NCI-H2107 (cell line): ENCODE measurements around the gene ADSS1.
"Not testable (repeated sequence)": the region's sequence is repeated elsewhere in the genome, so short reads cannot be mapped to it uniquely, and the experiment has no call there.

Source experiments
- DNase-seq: peaks from one replicate; lab custom pipeline; 2025; lab: John Stamatoyannopoulos, UW

The ADSS1 gene

DNA sequence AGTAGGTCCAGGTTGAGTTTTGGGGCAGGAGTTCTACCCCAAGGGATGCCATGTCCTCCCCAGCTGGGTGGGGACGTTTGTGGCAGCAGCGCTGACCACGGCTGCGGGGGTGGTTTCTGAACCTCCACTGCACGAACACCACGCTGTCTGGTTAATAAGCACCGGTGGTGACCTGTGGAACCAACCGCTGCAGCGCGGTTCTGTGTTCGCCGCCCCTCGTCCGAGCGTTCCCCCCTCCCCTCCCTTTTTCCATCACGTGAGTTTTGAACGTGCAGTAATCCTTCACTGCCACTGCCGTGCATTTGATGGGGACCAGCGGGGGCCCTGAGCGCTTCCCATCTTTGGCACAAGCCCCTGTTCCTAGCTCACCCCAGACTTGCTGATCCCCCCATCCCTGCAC is 6.4 kb upstream of the ADSS1 start:
- DNase-seq = no peak

DNA sequence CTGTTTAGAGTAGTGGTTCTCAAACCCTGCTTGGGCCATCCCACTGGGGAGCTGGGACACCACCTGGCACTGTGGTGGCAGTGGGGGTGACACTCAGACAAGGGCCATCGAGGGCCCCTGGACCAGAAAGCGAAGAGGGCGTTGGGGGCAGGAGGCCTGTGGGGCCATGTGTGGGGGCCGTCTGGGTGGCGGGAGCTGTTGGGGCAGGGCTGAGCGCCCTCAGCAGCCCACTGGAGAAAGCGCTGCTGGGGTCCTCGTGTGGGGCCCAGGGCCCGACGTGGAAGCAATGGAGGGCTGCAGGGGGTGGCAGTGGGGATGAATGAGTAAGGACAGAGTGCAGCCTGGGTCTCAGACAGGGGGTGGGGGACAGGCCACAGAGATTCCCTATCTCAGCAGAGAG is 5.9 kb upstream of the ADSS1 start:
- DNase-seq = no peak

DNA sequence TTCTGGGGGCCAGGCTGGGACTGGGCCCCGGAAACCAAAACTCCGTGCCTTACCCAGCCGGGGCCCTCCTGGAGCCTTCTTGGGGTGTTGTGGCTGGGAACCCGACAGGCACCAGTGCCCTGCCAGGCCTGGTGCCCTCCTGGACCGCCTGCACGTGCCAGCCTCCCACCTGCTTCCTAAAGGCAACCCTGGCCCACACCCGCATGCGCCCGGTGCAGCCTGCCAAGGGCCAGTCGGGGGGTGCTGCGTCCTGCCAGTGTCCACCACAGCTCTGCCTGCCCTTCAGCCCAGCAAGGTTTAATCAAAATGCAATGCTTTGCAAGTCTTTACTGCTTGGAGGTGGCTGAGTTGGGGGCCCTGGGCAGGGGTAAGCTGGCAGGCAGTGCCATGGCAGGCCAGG is 5.2 kb upstream of the ADSS1 start:
- no peak for DNase-seq

DNA sequence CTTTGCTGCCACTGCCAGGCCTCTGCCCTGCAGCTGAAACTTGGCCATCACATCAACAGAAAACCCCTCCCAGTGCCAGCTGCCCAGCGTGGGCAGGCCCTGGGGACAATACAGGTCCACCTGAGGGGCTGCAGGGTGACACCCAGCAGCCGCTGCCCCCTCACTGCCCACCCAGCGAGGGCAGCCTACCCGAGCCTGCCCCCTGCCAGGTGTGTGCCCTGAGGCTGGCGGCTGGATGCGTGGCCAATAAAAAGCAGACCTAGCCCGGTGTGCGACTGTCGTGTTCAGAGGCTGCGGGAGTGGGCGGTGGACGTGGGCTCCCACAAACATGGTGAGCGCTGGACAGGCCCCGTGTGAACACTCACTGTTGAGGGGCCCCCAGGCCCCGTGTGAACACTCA is 4.7 kb upstream of the ADSS1 start:
- no peak for DNase-seq

DNA sequence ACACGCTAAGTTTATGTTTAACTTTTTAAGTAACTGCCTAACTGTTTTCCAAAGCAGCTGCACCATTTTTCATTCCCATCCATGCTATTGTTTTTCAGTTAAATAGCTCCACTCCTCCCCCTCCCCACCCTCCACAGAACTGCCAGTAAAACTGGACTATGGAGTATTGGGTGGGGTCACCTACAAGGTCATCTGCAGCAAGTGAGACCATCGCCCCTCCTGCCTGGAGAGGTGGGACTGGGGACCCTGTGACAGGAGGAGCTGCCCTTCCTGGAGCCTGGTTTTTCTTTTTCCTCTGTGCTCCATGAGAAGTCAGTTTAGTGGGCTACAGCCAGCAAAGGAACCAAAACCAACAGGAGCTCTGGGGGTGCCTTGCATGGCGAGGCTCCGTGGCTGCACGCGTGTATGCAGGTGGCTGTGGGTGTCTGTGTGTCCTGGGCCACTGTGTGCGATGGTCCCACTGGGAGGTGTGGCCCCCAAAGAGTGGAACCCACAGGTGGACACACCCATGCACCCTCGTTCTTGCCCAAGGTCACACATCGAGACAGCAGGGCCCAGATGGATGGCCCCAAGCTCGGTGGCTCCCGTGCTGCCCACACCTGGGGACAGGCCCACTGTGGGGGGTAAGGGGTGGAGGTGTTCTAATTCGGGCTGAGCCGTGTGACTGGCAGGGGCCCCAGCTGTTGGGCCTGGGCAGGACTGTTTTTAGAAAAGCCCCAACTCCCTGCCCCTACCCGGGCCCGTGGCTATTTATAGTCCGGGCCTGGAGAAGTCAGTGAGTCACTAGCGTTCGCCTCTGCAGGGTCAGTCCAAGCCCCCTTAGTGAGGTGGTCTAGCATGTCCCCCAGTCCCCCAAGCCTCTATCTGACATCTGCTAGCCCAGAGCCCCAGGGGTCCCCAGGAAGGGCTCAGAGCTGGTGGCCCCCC is 2.3 kb upstream of the ADSS1 start:
- no peak for DNase-seq

DNA sequence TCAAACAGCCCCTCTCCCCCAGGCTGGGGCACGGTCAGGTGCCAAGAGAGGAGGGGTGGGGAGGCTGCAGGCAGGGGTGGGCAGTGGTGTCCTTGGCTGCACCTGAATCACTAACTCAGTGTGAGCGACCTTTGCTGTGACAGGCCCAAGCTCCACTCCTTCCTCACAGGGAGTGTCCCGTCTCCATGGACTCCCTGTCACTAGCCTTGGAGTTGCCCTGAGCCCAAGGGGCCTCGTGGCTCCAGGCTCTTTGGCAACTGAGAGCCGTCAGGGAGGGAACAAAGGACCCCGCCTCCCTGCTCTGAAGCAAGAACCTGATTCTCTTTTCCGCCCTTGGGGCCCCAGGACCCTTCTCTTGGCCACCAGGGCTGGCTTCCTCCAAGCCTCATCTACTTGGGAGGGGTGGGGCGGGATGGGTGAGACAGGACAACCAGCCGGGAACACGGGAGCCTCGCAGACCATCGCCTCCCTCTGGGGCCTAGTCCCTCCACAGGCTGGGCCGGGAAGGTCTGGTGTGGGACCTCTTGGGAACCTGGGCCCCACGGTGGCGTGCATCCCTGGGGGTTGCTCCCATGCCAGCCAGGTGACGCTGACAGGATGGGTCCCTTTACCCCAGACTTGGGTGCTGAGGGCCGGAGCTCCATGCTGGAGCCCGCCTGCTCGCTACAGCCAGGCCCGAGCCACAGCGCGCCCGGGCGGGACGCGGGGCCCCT is 935 bp upstream of the ADSS1 start:
- no peak for DNase-seq

DNA sequence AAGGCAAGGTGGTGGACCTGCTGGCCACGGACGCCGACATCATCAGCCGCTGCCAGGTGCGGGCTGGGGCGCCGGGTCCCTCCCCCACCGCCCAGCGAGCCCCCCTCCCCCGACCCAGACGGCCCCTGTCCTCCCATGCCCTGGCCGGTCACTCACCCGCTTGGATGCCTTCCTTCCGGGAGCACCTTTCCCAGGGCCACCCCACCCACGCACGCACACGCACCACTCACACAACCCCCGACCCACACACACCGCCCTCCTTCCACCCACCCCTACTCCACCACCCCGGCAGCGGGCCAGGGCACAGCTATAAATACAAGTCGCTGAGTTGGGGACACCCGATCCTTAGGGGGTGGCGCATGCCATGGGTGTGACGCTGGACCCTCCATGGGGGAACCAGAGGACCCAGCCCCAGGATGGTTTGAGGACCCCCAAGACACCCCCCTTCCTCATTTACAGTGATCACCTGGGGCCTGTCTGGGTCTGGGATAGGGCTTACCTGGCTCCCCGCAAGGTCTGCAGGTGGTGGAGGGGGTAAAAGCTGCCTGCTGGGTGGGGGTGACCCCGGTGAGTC is 465 bp downstream of the ADSS1 start:
- DNase-seq = no peak

DNA sequence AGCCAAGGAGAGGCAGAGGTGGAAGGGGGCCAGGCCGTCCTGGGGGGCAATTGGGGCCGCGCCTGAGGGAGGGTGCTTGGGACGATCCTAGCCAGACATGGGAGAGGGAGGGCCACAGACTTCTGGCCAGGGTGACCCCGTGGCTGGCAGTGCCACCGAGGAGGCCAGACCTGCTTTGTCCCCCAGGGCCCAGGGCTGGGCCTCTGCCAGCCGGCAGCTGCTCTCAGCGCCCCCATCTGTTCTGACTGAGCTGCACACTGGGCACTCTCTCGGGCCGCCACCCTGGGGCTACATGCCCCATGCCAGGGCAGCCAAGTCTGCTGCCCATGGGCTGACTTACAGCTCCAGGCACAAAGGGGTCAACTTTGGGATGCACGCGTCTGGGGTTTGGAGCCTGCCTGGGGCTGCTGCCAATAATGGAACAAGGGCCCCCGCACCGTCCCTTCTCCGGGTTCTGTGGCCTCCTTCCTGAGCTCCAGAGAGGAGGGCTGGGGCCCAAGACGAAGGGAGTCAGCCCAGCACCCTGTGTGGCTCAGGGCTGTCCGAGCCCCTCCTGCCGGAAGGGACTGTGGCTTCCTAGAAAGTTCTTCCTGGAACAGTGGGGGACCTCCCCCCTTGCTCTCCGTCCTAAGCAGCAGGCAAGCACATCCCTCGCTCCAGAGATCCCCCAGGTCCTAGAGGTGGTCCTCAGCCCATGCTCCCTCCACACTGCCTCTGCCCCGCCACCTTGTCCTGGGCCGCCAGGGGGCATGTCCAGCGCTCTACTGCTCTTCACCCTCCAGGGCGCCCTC is 1.1 kb downstream of the ADSS1 start:
- no peak for DNase-seq

DNA sequence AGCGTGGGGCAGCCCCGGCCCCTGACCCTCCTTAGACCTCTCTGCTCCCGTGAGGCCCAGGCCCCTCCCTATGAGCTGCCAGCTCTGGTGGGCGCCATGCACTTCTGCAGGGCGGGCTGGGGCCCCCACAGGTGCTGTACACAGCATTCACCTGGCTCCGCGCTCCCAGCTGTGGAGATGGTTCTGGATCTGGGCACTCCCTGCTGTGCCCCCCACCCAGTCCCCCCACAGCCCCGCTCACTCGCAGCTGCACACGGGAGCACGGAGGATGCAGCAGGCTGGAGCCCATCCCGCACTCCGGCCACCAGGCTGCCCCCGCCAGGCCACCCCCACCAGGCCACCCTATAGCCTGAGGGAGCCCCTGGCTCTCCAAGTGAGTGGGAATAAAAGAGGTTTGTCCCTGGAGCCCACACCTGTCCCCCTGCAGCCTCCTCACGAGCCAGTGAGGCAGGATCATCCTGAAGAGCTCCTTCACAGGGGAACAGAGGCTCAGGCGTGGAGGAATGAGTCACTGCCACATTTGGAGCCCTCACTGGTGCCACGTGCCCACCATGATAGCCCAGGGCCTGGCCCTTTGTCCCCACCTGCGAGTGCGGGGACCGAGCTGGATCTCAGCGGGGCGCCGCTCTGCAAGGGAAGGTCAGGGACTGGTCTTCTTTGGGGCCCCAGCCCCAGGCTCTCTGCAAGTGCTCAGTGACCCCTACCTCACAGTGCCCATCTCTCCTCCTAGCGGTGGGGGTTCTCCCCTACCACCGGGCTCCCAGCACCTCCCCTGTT is 1.9 kb downstream of the ADSS1 start:
- no peak for DNase-seq

DNA sequence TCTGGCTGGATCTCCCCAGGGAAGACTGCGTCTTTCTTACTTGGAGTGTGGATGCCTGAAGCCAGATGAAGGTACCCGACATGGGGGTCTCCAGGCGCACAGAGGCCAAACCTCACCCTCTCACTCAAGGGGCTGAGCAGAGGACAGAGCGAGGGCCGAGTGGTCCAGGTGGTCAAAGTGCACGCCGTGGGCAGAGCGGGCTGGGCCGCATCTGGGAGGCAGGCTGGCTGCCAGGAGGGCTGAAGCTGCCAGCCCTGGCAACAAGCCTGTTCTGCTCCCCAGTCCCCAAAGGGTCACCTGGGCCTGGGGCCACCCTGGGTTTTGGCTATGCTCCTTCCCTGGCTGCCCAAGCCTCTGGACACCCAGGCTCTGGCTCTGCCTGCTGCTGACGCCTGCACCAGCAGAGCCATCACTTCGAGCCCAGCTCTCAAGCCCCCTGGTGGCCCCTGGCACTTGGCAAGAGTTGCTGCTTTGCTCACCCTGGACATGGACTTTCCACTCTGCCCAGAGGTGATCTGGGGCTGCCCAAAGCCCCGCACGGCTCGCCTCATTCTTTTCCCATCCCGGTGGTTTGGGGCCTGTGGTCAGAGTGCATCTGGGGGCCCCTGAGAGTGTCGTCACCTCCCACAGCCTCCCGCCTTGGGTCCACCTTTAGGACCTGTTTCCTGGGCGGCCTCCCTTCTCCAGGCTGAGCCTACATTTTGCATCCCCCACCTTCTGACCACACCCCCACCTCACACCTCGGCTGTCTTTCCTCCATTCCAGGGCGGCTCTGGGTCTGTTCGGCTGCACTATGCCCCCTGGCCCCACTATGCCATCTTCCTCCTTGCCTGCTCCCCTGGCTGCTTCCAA is 2.8 kb downstream of the ADSS1 start:
- DNase-seq = no peak

DNA sequence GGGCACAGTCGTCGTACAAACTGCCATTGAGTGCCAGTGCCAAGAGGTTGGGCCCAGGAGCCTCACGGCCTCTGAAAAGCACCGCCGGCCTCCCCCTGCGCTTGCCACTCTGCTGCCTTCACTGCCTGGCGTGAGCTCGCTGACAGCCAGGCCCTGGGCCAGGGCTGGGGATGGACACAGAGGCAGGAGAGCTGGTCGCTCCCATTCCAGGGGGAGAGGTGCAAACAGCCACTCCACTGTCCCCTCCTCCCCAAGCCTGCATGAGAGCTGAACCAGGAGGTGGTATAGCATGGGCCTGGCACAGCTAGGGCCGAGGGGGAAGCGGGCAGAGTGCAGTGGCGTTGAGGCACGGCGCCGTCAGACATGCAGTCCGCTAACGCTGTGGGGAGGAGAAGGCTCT is 4.6 kb downstream of the ADSS1 start:
- DNase-seq = no peak

DNA sequence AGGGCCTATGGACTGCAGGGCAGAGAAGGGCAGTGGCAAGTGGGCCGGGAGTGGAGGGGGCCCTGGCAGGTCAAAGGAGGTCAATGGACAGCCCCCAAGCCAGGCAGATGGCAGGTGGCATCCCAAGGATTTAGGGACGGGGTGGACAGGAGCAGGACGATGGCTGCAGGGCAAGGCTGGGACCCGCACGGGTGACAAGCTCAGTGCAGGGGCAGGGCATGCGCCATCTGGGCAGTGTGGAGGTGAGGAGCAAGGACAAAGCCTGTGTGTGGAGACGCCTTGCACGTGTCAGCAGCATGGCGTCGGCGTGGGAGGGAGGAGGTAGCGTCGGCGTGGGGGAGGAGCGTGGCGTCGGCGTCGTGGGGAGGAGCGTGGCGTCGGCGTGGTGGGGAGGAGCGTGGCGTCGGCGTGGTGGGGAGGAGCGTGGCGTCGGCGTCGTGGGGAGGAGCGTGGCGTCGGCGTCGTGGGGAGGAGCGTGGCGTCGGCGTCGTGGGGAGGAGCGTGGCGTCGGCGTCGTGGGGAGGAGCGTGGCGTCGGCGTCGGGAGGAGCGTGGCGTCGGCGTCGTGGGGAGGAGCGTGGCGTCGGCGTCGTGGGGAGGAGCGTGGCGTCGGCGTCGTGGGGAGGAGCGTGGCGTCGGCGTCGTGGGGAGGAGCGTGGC is 5.3 kb downstream of the ADSS1 start:
- DNase-seq = not testable (repeated sequence)

DNA sequence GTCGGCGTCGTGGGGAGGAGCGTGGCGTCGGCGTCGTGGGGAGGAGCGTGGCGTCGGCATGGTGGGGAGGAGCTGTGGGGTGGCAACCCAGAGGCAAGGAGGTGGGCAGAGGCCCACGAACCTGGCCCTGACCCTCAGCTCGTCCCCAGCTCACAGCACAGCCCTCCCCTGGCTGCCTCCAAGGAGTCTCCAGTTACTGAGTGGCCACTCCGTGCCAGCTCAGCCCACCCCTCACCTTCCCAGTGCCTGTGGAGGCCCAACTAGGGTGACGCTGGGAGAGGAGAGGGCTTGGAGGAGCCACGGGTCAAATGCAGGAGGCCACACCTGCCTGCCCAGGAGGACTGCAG is 5.8 kb downstream of the ADSS1 start:
- no peak for DNase-seq

DNA sequence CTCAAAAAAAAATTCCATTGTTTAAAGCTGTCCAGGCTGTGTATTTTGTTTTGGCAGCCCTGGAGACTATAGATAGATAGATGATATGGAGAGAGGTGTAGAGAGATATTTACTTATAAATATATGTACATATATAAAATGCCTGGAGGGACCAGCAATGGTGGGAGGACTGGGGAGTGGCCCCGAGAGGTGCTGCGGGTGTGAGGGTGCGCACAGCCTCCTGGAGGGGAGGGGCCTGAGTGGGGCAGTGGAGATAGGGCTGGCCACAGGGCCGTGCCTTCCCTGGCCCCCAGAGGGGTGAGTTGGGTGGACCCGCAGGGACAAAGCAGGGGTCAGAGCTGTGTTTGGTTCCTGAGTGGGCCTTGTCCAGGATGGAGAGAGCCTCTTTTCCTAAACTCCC is 6.5 kb downstream of the ADSS1 start:
- no peak for DNase-seq

DNA sequence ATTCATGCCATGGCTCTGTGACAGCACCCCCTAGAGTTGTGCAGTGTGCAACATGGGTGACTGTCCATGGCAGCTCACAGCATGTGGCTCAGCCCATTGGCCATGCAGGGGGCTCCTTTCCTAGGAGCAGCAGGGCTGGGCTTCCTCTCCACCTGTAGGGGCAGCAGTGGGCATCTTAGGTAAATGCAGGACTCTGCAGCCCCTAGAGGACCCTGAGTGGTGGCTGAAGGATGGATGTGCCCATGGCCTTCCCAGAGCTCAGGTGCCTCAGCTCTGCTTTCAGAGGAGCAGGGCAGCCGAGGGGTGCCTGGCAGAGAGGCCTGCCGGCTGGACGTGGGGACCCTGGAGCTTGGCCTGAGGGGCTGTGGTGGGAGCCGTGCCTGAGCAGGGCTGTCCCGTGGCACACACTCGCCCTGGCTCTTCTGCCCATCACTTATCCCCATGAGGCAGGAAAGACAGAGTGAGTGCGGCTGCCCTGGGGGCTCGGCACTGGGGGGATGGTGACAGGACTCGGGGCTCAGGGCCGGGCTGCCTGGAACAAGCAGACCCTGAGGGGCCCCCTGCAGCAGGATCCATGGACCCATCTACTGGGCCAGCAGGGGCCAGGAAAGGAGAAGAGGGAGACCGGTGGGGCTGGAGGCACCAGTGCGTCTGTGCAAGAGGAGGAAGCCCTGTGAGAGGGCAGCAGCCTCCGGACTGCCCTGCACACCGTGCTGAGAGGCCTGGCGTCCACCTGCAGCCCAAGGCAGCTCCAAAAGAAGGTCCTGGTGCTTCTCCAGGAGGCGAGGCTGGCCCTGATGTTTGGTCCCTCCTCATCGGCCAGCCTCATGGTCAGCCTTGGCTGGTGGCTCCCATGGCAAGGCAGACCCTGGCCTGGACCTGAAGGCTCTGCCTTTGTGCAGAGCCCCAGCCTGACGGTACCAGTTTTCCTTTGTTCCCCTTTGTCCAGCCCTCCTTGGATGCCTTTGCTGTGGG is 7.6 kb downstream of the ADSS1 start:
- DNase-seq = no peak

DNA sequence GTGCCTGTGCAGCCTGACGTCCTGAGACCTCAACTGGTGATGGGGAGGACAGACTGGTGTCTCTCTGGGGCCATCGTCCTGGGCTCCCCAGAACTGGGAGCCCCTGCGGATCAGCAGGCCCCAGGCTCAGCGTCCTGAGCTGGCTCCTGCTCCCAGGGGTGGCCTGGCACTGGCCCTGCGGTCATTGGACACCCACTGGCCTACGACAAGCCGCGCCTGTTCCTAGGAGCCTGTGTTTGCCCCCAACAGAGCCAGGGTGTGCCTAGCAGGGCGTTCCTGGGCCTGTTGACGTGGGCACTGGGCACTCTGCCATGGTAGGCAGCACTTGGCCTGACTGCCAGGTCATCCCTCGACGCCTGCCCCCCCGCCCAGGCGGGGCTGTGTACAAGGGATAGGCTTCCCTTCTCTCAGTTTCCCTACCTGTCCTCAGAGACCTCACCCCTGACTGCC is 8.4 kb downstream of the ADSS1 start:
- no peak for DNase-seq

DNA sequence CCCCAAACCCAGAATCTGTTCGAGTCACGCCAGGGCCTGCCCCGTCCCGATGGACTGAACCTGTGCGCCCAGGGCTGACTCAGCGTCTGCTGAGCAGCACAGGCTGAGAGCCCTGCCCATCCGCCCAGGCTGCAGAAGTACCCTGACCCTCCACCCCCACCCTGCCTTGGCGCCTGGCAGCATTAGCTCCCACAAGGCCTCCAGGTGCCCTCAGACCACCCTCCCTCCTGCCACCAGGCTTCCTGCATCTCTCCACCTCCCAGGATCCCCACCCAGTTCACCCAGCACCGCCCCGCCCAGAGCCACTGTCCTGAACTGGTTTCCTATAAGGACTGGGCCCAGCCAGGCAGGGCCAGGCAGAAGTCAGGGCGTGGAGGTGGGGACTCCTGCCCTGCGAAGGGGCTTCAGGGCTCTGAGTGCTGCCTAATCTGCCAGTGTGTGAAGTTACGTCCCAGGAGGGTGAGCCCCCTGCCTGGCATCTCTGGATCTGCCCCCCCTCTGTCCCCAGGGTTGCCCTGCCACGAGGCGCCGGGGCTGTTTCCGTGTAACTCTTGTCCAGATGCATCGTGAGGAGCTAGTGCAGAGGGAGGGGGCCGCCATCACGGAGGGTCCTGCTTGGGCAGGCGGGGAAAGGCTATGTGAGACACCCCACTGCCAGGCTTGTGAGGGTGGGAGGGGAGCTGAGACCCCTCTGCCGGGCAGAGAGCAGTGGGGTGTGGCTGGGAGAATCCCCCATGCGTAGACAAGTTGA is 9.1 kb downstream of the ADSS1 start:
- no peak for DNase-seq

DNA sequence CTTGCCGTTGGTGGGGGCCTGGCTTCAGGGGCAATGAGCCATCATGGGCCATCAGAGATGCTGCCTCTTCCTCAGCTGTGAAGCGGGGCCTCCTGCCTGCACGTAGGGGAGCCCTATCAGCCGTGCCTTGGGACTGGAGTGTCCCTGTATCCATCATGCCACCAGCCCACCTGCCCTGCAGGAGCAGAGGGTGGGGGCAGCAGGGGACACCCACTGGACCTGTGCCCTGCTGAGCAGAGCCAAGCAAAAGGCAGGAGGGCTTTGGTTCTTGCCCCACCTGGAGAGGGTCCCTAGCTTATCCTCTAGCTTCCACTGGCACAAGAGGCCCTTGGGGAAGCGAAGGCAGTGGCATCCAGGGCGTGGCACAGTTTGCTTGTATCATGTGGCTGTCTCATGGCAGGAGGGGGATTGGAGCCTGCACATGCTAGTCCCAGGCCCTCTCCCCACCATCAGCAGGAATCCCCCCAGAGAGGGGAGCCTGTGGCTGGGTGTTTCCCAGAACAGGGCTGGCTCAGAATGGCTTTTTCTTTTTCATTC is 10.1 kb downstream of the ADSS1 start:
- DNase-seq = no peak
